HG02588 (cell line): Measurements from ENCODE around the gene ZSCAN9.
A peak's percentile ranks its signal among the peaks of the same experiment; 100 is the strongest.

Source experiments
- ATAC-seq: cut with Tn5 transposase; IDR thresholded peaks from one replicate; pipeline ENCODE4 v1.9.1; 2021; ENCODE audit warnings: mild to moderate bottlenecking, moderate library complexity; ENCODE audit not compliant: unreplicated experiment

Gene ZSCAN9

GRCh38 chr6:28220257-28221133 lies 4.6 kb upstream of the ZSCAN9 start:
- ATAC-seq, result no peak

GRCh38 chr6:28224131-28225055 lies 682 bp upstream of the ZSCAN9 start:
- peak; percentile 2 for ATAC-seq

- no peak for ATAC-seq
These were observed 1.4 kb downstream of the ZSCAN9 start for GRCh38 chr6:28226460-28226859.

GRCh38 chr6:28232785-28233184 lies 7.7 kb downstream of the ZSCAN9 start:
- no peak for ATAC-seq

- ATAC-seq, result no peak
These were observed 10.9 kb downstream of the ZSCAN9 start for GRCh38 chr6:28235912-28236452.

- ATAC-seq, result no peak
These were observed 14.6 kb downstream of the ZSCAN9 start for GRCh38 chr6:28239636-28240035.

- no peak for ATAC-seq
These were observed 15.4 kb downstream of the ZSCAN9 start for GRCh38 chr6:28240471-28240870.

- no peak for ATAC-seq
These were observed 18.9 kb downstream of the ZSCAN9 start for GRCh38 chr6:28243946-28244345.

- ATAC-seq, result no peak
These were observed 20.3 kb downstream of the ZSCAN9 start for GRCh38 chr6:28245206-28245941.

- no peak for ATAC-seq
These were observed 23.8 kb downstream of the ZSCAN9 start for GRCh38 chr6:28248916-28249315.

GRCh38 chr6:28250747-28251146 lies 25.7 kb downstream of the ZSCAN9 start:
- ATAC-seq, result no peak

- peak; percentile 37 for ATAC-seq
These were observed 26.6 kb downstream of the ZSCAN9 start for GRCh38 chr6:28251661-28252008.

GRCh38 chr6:28252009-28252975 lies 27.2 kb downstream of the ZSCAN9 start, which contains the start of gene ZKSCAN4:
TSS of gene ZKSCAN4 (minus strand) at chr6:28252269. CDS start at chr6:28251980, 289 bp downstream.
- ATAC-seq, result peak; percentile 79

- no peak for ATAC-seq
These were observed 29.0 kb downstream of the ZSCAN9 start for GRCh38 chr6:28254121-28254519.

GRCh38 chr6:28257042-28257441 lies 32.0 kb downstream of the ZSCAN9 start:
- no peak for ATAC-seq

- no peak for ATAC-seq
These were observed 34.1 kb downstream of the ZSCAN9 start, which contains the start of gene NKAPL for GRCh38 chr6:28258877-28259777. TSS of gene NKAPL (plus strand) at chr6:28259297. CDS start at chr6:28259372, 75 bp downstream.

- ATAC-seq, result no peak
These were observed 38.8 kb downstream of the ZSCAN9 start for GRCh38 chr6:28263922-28264321.

- no peak for ATAC-seq
These were observed 39.8 kb downstream of the ZSCAN9 start for GRCh38 chr6:28264834-28265401.
